K562 (cell line): ENCODE results near the gene DHRS12. TPM values are rescaled to one million over a fixed set of nuclear protein-coding genes. Genes with fewer than 3 reads are reported as not detected.

Experiments
- CAMTA2 ChIP-seq: fragments of 250-450 bp; sonication (Bioruptor Pico); conservative IDR thresholded peaks from 2 replicates; pipeline ENCODE4 v1.5.1; 2022
- GTF2B ChIP-seq: IDR thresholded peaks from 2 replicates; pipeline ENCODE4 v1.6.1; 2011; ENCODE audit not compliant: insufficient read length; ENCODE audit errors: extremely low read depth
- PHF21A ChIP-seq: fragments of 450-650 bp; IDR thresholded peaks from 2 replicates; pipeline ENCODE4 v1.6.1; 2017; ENCODE audit warnings: low read depth, borderline replicate concordance
- POU5F1 ChIP-seq: fragments of 150-350 bp; IDR thresholded peaks from 2 replicates; pipeline ENCODE4 v1.6.1; 2014; ENCODE audit warnings: borderline replicate concordance, low read length, low read depth, mild to moderate bottlenecking; ENCODE audit not compliant: partially characterized antibody
- RHOXF2B ChIP-seq: fragments of 250-450 bp; sonication (Bioruptor Pico); conservative IDR thresholded peaks from 2 replicates; pipeline ENCODE4 v1.5.1; 2021
- ZNF165 ChIP-seq: fragments of 250-450 bp; sonication (Bioruptor Pico); IDR thresholded peaks from 2 replicates; pipeline ENCODE4 v1.4.0; 2020; ENCODE audit warnings: borderline replicate concordance
- ZNF280A ChIP-seq: fragments of 450-650 bp; IDR thresholded peaks from 2 replicates; pipeline ENCODE4 v1.6.1; 2018; ENCODE audit warnings: mild to moderate bottlenecking, low read depth; ENCODE audit not compliant: partially characterized antibody
- ZNF518B ChIP-seq: fragments of 250-450 bp; sonication (Bioruptor Pico); IDR thresholded peaks from 2 replicates; pipeline ENCODE4 v1.5.0; 2021; ENCODE audit warnings: mild to moderate bottlenecking, moderate library complexity
- polyA plus RNA-seq, 8 experiments: library from polyadenylated mRNA; depleted of rRNA in 4 of 8; stranded (reverse) in 5 of 8; unstranded in 3 of 8; fragments of >200 nt; fragmentation: Nextera tagmentation in 2 of 8; fragmentation: Illumina TruSeq in 1 of 8; extraction: Ambion mirVana in 2 of 8; extraction: Trizol in 1 of 8; gene quantifications; 2 replicates each; pipeline versions ENCODE4 v1.2.1 to v1.2.3, GENCODE V29; 2011 to 2014; ENCODE audit warnings: inconsistent platforms in 1 of 8, missing spikeins in 1 of 8
- total RNA-seq, 7 experiments: library from RNA; depleted of rRNA in 6 of 7; stranded (reverse); fragments of >200 nt in 6 of 7; fragmentation: Illumina TruSeq in 2 of 7; extraction: Trizol in 2 of 7; gene quantifications; 2 replicates each; pipeline versions ENCODE4 v1.2.1 to v1.2.3, GENCODE V29; 2011 to 2021; ENCODE audit warnings: low replicate concordance in 1 of 7
- TF ChIP-seq, protein P1 (sequence below): fragments of 250-450 bp; sonication (Bioruptor Pico); IDR thresholded peaks from 2 replicates; pipeline ENCODE4 v1.4.0; 2020; ENCODE audit warnings: mild to moderate bottlenecking, moderate library complexity

The DHRS12 gene
- total and polyA plus RNA-seq, 9 of the 15 experiments (the other 6 are each of a cell fraction or from before 2014, with no cell fraction given) = 0.62 to 2.7 (median 0.98) TPM

GRCh38 chr13:51785712-51786424, 18.1 kb downstream of the DHRS12 start (continued):
- TF ChIP-seq, protein P1, sequence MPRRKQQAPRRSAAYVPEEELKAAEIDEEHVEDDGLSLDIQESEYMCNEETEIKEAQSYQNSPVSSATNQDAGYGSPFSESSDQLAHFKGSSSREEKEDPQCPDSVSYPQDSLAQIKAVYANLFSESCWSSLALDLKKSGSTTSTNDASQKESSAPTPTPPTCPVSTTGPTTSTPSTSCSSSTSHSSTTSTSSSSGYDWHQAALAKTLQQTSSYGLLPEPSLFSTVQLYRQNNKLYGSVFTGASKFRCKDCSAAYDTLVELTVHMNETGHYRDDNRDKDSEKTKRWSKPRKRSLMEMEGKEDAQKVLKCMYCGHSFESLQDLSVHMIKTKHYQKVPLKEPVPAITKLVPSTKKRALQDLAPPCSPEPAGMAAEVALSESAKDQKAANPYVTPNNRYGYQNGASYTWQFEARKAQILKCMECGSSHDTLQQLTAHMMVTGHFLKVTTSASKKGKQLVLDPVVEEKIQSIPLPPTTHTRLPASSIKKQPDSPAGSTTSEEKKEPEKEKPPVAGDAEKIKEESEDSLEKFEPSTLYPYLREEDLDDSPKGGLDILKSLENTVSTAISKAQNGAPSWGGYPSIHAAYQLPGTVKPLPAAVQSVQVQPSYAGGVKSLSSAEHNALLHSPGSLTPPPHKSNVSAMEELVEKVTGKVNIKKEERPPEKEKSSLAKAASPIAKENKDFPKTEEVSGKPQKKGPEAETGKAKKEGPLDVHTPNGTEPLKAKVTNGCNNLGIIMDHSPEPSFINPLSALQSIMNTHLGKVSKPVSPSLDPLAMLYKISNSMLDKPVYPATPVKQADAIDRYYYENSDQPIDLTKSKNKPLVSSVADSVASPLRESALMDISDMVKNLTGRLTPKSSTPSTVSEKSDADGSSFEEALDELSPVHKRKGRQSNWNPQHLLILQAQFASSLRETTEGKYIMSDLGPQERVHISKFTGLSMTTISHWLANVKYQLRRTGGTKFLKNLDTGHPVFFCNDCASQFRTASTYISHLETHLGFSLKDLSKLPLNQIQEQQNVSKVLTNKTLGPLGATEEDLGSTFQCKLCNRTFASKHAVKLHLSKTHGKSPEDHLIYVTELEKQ = no peak
- TF ChIP-seq GTF2B (no peak), POU5F1 (no peak), ZNF280A (no peak), PHF21A (no peak), ZNF518B (CRISPR knock-in tag) (no peak), RHOXF2B (CRISPR knock-in tag) (no peak), ZNF165 (no peak), CAMTA2 (CRISPR knock-in tag) (no peak)
